T-helper 1 cell treated with Interleukin-12 subunit alpha and Interleukin-12 subunit beta and Interleukin-4 antibody, amounts not matched to agents 30 μg/mL and 1 μg/mL, for 36 hours (primary cell): ENCODE data around the gene COA1.
"Not testable (repeated sequence)": the region's sequence is repeated elsewhere in the genome, so short reads cannot be mapped to it uniquely, and the experiment has no call there.

ENCODE experiments used
- H3K27ac Mint-ChIP-seq: one replicate; pipeline ENCODE4 v1.8.0; 2021; ENCODE audit warnings: mild to moderate bottlenecking, mixed read lengths
- H3K27me3 Mint-ChIP-seq: one replicate; pipeline ENCODE4 v1.8.0; 2021; ENCODE audit warnings: low read depth, mixed read lengths
- H3K36me3 Mint-ChIP-seq: one replicate; pipeline ENCODE4 v1.8.0; 2021; ENCODE audit warnings: low read depth, mixed read lengths
- H3K4me1 Mint-ChIP-seq: one replicate; pipeline ENCODE4 v1.8.0; 2021; ENCODE audit warnings: low read depth, mixed read lengths
- H3K4me3 Mint-ChIP-seq: one replicate; pipeline ENCODE4 v1.8.0; 2021; ENCODE audit warnings: mild to moderate bottlenecking, moderate library complexity, mixed read lengths
- H3K9me3 Mint-ChIP-seq: one replicate; pipeline ENCODE4 v1.8.0; 2021; ENCODE audit warnings: mixed read lengths

COA1 gene

DNA sequence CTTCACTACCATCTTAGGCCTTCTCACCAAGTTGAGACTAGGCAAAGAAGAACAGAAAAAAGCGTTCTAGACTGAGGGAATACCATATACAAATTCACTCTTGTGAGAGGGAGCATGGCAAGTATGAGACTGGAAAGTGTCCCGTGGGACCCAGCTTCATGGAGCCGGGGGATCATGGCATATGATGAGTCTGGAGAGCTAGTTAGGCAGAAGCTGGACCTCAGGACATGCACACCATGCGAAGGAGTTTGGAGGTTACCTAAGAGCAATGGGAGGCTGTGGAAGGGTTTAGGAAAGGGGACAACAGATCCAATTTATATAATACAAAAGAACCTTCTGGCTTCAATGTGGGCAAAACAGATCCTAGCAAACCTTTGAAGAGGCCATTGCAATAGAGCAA is 112.3 kb downstream of the COA1 start:
- peaks cover 32% of the 10 kb centered on the region for H3K4me1 Mint-ChIP-seq
- no peak overlapping the region for H3K4me3 Mint-ChIP-seq
- H3K36me3 Mint-ChIP-seq: peaks cover 37% of the 10 kb centered on the region
- no peaks in the 10 kb centered on the region for H3K27me3 Mint-ChIP-seq
- H3K27ac Mint-ChIP-seq: no peak overlapping the region
- H3K9me3 Mint-ChIP-seq: no peaks in the 10 kb centered on the region

DNA sequence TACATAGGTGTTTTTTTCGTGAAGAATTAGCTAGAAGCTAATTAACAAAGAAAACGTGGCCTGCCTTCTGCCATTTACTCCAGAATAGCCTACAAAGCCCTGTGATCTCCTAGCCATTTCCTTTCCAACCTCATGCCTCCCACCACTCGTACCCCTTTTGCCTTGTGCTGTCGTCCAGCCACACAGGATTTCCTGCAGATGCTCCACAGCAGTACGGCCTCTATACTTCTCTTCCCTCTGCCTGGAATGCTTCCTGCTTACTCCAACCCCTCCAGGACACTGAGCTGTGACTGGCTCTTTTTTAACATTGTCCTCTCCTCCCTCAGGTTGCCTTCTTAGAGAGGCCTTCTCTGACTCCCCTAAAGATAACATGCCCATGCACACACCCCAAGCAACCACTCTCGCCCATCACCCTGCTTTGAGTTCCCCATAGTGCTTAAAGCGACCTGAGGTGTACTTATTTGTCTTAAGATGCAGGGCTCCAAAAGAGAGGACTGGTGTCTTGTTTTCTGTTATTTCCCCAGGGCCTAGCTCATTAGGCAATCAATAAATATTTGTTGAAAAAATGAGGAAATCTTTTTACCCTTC is 113.7 kb downstream of the COA1 start:
- H3K27ac Mint-ChIP-seq: peak overlapping the region; percentile 2
- H3K4me1 Mint-ChIP-seq: peaks cover 28% of the 10 kb centered on the region
- H3K36me3 Mint-ChIP-seq: peaks cover 35% of the 10 kb centered on the region
- H3K9me3 Mint-ChIP-seq: no peaks in the 10 kb centered on the region
- no peak overlapping the region for H3K4me3 Mint-ChIP-seq
- H3K27me3 Mint-ChIP-seq: no peaks in the 10 kb centered on the region

DNA sequence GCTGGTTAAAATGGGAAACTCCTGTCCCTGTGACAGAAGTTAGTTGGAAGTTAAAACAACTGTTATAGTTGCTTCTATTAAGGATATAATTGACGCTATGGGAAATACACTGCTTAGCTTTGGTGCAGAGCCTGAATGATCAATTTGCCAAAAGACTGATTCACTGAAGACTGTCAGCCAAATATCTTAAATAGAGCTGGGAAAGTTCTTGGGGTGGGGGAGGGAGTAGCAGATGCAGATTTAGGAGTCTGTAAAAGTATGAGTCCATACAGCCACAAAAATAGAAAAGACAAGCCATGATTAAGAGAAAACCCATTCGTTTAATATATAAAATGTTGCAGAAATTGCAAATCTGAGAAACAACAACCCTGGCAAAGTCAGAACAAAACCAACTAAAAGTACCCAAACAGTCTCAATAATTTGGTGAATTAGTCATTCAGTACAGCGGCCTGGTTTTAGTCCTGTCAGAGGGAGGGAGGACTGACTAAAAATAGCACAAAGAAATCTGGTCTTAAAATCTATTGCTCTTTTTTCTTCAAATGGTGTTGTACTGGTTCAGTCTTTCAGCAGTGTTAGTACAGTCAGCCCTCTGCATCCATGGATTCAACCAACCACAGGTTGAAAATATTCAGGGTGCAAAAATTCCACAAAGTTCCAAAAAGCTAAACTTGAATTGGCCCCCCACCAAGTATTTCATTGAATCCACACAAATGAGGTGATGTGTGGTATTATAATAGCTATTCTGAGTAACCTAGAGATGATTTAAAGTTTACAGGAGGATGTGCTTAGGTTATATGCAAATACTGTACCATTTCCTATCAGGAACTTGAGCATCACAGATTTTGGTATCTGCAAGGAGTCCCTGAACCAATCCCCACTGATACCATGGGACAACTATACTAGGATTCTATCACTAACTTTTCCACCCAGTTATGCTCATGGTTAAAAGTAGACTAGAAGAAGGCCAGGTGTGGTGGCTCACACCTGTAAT is 116.4 kb downstream of the COA1 start:
- Mint-ChIP-seq H3K27ac (peak overlapping the region; percentile 60), H3K4me3 (peak overlapping the region; percentile 16), H3K36me3 (peaks cover 52% of the 10 kb centered on the region), H3K27me3 (no peaks in the 10 kb centered on the region), H3K4me1 (peaks cover 34% of the 10 kb centered on the region), H3K9me3 (no peaks in the 10 kb centered on the region)

DNA sequence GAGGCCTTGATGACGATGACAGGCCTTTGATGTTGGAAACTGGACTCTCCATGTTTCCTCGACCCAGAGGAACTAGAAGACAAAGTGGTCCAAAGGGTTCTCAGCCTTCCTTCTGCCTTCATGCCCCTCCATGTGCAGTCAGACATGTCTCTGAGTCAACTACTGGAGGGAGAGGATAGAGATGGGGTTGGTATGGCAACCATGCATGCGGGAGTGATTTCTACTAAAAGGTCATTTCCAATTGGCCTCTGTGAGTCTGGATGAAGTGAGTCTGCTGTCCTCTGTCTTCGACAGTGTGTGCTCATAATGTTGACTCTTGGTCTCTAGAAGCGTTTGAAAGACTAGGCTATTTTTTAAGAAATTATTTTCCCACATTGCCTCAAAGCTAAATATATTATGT is 117.2 kb downstream of the COA1 start:
- Mint-ChIP-seq H3K27me3 (no peaks in the 10 kb centered on the region), H3K9me3 (no peaks in the 10 kb centered on the region), H3K4me1 (peaks cover 34% of the 10 kb centered on the region), H3K27ac (no peak overlapping the region), H3K36me3 (peaks cover 52% of the 10 kb centered on the region), H3K4me3 (no peak overlapping the region)

DNA sequence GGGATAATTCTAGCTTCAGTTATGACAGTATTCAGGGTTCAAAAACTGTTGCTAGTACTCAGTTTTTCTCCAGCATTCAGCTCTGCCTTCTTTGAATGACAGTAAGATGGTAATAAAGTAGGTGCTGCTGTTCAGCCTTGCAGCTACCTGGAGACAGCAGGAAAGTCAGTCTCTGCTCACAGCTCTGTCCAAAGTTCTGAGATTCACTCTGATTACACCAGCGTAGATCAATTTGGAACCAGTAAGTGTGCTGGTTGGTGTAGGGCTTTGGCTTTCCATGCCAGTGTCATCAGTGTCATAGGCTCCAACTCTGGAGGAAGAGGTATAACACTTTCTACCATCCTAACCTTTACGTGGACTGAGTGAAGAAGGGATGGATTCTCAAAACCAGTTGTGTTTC is 120.2 kb downstream of the COA1 start:
- H3K36me3 Mint-ChIP-seq: peaks cover 52% of the 10 kb centered on the region

DNA sequence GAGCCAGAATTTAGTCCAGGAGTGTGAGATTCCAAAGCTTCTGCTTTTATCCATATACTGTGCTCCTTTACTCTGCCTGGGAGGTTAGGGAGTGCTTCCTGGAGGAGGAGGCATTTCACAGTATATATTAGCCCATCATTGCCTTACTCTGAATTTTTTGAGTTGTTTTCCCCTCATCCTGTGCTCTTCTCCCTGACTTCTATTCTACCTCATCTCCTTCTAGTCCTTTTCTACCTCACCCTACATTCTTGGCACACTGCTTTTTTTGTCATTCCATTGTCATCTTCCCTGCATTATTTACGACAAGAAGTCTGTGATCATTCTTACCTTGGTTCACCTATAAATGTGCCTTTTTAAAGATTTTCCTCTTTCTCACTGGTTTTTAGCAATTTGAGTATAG is 125.1 kb downstream of the COA1 start:
- H3K9me3 Mint-ChIP-seq: no peaks in the 10 kb centered on the region
- no peaks in the 10 kb centered on the region for H3K27me3 Mint-ChIP-seq
- no peak overlapping the region for H3K4me3 Mint-ChIP-seq
- H3K27ac Mint-ChIP-seq: no peak overlapping the region
- peaks cover 35% of the 10 kb centered on the region for H3K36me3 Mint-ChIP-seq
- H3K4me1 Mint-ChIP-seq: peaks cover 31% of the 10 kb centered on the region

More for the DNA sequence above, 120.2 kb downstream of the COA1 start:
- H3K9me3 Mint-ChIP-seq: no peaks in the 10 kb centered on the region
- peaks cover 43% of the 10 kb centered on the region for H3K4me1 Mint-ChIP-seq
- no peak overlapping the region for H3K27ac Mint-ChIP-seq
- no peak overlapping the region for H3K4me3 Mint-ChIP-seq
- no peaks in the 10 kb centered on the region for H3K27me3 Mint-ChIP-seq

DNA sequence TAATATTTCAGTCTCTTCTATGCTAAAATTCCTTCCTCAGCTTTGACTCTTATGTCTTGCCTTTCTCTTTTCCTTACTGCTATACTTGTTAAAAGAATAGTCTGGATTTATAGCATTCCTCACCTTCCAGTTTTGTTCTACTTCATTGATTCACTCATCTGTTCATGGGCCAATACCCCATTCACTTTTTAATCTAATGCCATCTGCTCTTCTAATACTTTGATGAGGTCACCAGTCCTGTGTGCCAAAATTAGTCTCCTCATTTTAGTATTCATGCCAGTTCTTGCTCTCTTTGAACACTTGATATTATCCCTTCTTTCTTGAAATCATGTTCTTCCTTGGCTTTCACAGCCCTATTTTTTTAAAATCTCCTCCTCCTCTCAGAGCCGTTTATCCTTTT is 127.1 kb downstream of the COA1 start:
- Mint-ChIP-seq H3K27ac (no peak overlapping the region), H3K4me1 (peaks cover 27% of the 10 kb centered on the region), H3K4me3 (no peak overlapping the region), H3K9me3 (no peaks in the 10 kb centered on the region), H3K36me3 (peaks cover 33% of the 10 kb centered on the region), H3K27me3 (no peaks in the 10 kb centered on the region)

DNA sequence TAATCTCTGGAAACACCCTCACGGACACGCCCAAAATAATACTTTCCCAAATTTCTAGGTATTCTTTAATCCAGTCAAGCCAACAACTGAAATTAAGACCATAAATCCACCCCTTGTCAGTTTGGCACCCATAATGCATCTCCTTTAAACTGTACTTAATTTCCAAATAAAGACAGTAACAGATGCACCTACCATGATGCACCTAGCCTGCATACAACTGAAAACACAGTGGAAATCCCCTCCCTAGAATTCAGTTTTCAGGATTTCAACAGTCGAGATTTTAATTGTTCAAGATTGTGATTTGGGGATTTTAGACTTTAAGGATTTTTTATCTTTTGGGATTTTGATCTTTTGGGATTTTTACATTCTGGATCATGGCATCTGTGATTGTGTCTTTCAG is 129.3 kb downstream of the COA1 start:
- peaks cover 33% of the 10 kb centered on the region for H3K36me3 Mint-ChIP-seq
- no peak overlapping the region for H3K4me3 Mint-ChIP-seq
- H3K27ac Mint-ChIP-seq: no peak overlapping the region
- peaks cover 26% of the 10 kb centered on the region for H3K4me1 Mint-ChIP-seq
- H3K9me3 Mint-ChIP-seq: no peaks in the 10 kb centered on the region
- no peaks in the 10 kb centered on the region for H3K27me3 Mint-ChIP-seq

DNA sequence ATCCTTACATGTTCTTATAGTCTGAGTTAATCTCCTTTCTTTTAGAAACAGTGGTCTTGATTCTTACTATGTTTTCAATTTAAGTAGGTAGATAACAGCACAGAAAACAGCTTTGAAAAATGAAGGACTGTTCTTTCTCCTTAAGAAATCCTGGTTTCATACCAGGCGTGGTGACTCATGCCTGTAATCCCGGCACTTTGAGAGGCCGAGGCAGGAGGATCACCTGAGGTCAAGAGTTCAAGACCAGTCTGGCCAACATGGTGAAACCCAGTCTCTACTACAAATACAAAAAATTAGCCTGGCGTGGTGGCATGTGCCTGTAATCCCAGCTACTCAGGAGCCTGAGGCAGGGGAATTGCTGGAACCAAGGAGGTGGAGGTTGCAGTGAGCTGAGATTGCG is 132.9 kb downstream of the COA1 start:
- not testable (repeated sequence) for H3K4me3 Mint-ChIP-seq, H3K9me3 Mint-ChIP-seq, H3K27ac Mint-ChIP-seq, H3K27me3 Mint-ChIP-seq
- peaks cover 47% of the 10 kb centered on the region for H3K4me1 Mint-ChIP-seq
- H3K36me3 Mint-ChIP-seq: peaks cover 40% of the 10 kb centered on the region

DNA sequence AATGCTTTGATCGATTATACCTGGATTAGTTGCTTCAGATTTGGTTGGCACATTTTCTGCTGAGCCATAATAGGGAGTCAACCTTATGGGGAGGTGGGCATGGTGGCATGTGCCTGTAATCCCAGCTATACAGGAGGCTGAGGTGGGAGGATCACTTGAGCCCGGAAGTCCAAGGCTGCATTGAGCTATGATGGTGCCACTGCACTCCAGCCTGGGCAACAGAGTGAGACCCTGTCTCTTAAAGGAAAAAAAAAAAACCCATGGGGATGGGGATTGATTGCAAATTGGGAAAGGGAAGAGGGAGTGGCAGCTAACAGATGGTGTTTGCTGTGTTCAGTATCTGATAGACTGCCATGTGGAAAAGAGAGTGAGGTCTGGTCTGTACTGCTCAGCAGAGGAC is 135.3 kb downstream of the COA1 start:
- H3K4me1 Mint-ChIP-seq: peaks cover 54% of the 10 kb centered on the region

DNA sequence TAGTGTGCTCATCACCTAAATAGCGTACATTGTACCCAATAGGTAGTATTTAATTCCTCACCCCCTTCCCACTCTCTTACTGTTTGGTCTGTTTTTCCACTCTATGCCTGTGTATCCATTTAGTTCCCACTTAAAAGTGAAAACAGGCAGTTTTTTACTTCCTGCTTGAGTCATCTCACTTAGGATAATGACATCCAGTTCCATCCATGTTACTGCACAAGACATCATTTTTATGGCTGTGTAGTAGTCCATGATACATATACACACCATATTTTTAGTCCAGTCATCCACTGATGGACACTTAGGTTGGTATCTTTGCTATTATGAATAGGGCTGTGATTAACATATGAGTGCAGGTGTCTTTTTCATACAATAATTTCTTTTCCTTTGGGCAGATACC is 136.3 kb downstream of the COA1 start:
- Mint-ChIP-seq H3K27ac (peak overlapping the region; percentile 64), H3K4me1 (peaks cover 62% of the 10 kb centered on the region)

More for the DNA sequence above, 135.3 kb downstream of the COA1 start:
- peak overlapping the region; percentile 22 for H3K27ac Mint-ChIP-seq
- H3K36me3 Mint-ChIP-seq: peaks cover 42% of the 10 kb centered on the region
- H3K4me3 Mint-ChIP-seq: peak overlapping the region; percentile 39
- no peaks in the 10 kb centered on the region for H3K9me3 Mint-ChIP-seq
- H3K27me3 Mint-ChIP-seq: no peaks in the 10 kb centered on the region

DNA sequence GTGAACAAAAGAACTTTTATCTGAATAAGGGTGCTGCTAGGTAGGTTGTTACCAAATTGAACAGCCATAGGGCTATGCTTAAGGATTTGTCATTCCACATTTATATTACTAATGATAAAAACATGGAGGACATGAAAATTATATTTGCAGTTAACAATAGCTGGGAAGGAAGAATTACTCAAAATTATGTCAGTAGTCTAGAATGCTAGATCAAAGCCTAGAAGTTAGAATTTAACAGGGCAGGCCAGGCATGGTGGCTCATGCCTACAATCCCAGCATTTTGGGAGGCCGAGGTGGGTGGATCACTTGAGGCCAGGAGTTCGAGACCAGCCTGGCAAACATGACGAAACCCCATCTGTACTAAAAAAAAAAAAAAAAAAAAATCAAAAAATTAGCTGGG is 137.0 kb downstream of the COA1 start:
- Mint-ChIP-seq H3K27ac (no peak overlapping the region), H3K9me3 (no peaks in the 10 kb centered on the region), H3K4me3 (no peak overlapping the region), H3K27me3 (no peaks in the 10 kb centered on the region), H3K4me1 (peaks cover 64% of the 10 kb centered on the region), H3K36me3 (peaks cover 40% of the 10 kb centered on the region)

More for the DNA sequence above, 136.3 kb downstream of the COA1 start:
- Mint-ChIP-seq H3K27me3 (no peaks in the 10 kb centered on the region), H3K4me3 (no peak overlapping the region), H3K36me3 (peaks cover 40% of the 10 kb centered on the region), H3K9me3 (no peaks in the 10 kb centered on the region)

DNA sequence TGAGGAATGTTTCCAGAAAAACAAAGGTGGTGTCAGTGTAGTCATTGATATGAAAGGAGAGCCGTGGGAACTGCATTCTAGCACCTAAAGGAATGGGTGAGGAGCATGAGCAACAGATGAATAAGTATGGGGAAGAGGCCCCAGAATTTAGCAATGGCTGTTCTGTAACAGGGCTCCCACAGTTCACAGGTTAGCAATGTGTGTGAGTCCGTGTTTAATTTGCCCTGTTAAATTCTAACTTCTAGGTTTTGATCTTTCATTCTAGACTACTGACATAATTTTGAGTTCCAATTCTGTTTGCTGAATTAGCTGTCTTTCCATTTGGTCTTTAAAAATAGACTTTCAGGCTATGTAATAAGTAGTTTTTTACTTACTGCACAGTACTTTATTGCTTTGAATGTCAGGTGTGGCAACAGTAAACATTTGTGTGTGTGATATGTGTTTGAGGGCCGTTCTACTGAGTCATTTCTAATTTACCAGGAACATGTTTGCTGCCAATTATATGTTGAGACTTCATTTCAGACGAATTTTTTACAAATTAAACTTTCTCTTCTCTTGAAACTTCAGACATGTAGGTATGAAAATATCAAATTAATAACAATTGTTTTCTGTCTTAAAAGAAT is 137.7 kb downstream of the COA1 start:
- Mint-ChIP-seq H3K4me1 (peaks cover 65% of the 10 kb centered on the region), H3K27ac (peak overlapping the region; percentile 64), H3K36me3 (peaks cover 41% of the 10 kb centered on the region), H3K4me3 (peak overlapping the region; percentile 63), H3K27me3 (no peaks in the 10 kb centered on the region), H3K9me3 (no peaks in the 10 kb centered on the region)

DNA sequence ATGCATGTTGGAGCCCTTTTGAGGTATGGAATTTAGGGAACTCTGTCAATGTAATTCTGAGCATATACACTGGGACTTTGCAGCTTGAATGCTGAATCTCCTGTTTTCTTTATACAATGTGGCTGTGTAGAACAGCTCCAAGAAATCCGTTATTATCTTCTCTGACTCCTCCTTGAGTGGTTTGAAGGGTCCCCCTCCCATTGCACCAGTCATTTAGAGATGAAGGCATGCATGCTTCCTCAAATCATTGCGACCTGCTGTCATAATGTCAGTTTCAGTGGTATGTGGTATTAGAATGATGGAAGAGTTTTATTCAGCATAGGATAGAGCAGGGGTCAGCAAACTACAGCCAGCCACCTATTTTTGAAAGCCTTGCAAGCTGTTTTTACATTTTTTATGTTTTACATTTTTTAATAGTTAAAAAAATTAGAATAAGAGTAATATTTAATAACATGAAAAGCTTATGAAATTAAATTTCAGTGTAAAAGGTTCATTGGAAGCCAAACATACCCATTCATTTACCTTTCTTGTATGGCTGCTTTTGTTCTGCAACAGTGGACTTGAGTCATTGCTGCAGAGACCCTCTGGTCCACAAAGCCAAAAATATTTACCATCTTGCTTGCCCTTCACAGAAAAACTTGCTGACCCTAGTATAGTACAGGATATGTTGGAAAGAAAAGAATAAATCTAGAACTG is 138.3 kb downstream of the COA1 start:
- H3K4me1 Mint-ChIP-seq: peaks cover 68% of the 10 kb centered on the region
- H3K9me3 Mint-ChIP-seq: no peaks in the 10 kb centered on the region
- no peaks in the 10 kb centered on the region for H3K27me3 Mint-ChIP-seq
- peaks cover 43% of the 10 kb centered on the region for H3K36me3 Mint-ChIP-seq
- H3K27ac Mint-ChIP-seq: peak overlapping the region; percentile 64
- peak overlapping the region; percentile 63 for H3K4me3 Mint-ChIP-seq
